OCI-LY3 (cell line): ENCODE measurements around the gene C19orf25.
"Not testable (repeated sequence)": the region's sequence is repeated elsewhere in the genome, so short reads cannot be mapped to it uniquely, and the experiment has no call there.

Source experiments
- H2AFZ ChIP-seq: fragments of 200-600, 300-600 bp; shearing (Covaris generic); 2 replicates; pipeline ENCODE4 v1.6.0; 2014; ENCODE audit warnings: antibody characterized with exemption, low read depth, low read length
- H3K27ac ChIP-seq: fragments of 200-600, 300-600 bp; sonication (generic); 2 replicates; pipeline ENCODE4 v1.5.1; 2014; ENCODE audit warnings: mild to moderate bottlenecking, low read length, moderate library complexity, mixed read lengths
- H3K27me3 ChIP-seq: fragments of 200-600, 300-600 bp; sonication (generic); 2 replicates; pipeline ENCODE4 v1.6.1; 2014; ENCODE audit warnings: low read depth, low read length, mixed read lengths
- H3K36me3 ChIP-seq: fragments of 200-600, 300-600 bp; sonication (generic); replicated peaks from 2 replicates; pipeline ENCODE3; 2014; ENCODE audit warnings: low read depth, low read length, mixed read lengths
- H3K4me1 ChIP-seq: fragments of 300-600, 200-600 bp; sonication (generic); 2 replicates; pipeline ENCODE4 v1.6.1; 2014; ENCODE audit warnings: low read length, mixed read lengths
- H3K4me2 ChIP-seq: fragments of 200-600, 300-600 bp; sonication (generic); 2 replicates; pipeline ENCODE4 v1.6.1; 2014; ENCODE audit warnings: low read length, mixed read lengths
- H3K4me3 ChIP-seq: fragments of 300-600, 200-600 bp; sonication (generic); 2 replicates; pipeline ENCODE4 v1.5.1; 2014; ENCODE audit warnings: antibody characterized with exemption, mild to moderate bottlenecking, low read length, moderate library complexity
- H3K79me2 ChIP-seq: fragments of 300-600, 200-600 bp; shearing (Covaris generic); 2 replicates; pipeline ENCODE4 v1.6.1; 2014; ENCODE audit warnings: mild to moderate bottlenecking, low read length, mixed read lengths
- H3K9ac ChIP-seq: fragments of 300-600, 200-600 bp; shearing (Covaris generic); 2 replicates; pipeline ENCODE4 v1.6.0; 2014; ENCODE audit warnings: mild to moderate bottlenecking, low read length, moderate library complexity
- H3K9me3 ChIP-seq: fragments of 200-600, 300-600 bp; shearing (Covaris generic); 2 replicates; pipeline ENCODE4 v1.6.1; 2014; ENCODE audit warnings: low read length, mixed read lengths; ENCODE audit not compliant: insufficient read depth
- H4K20me1 ChIP-seq: fragments of 200-600, 300-600 bp; sonication (generic); 2 replicates; pipeline ENCODE4 v1.6.1; 2016; ENCODE audit warnings: low read length, mixed read lengths; ENCODE audit not compliant: insufficient read depth
- CTCF ChIP-seq: fragments of 200-600, 300-600 bp; sonication (generic); IDR thresholded peaks from 2 replicates; pipeline ENCODE4 v1.5.1; 2014; ENCODE audit warnings: antibody characterized with exemption, low read length, low read depth
- EZH2phosphoT487 ChIP-seq: fragments of 200-600 bp; shearing (Covaris generic); IDR thresholded peaks from 2 replicates; pipeline ENCODE4 v1.6.1; 2018; ENCODE audit warnings: antibody characterized with exemption, mixed run types, low read depth

Gene C19orf25

DNA sequence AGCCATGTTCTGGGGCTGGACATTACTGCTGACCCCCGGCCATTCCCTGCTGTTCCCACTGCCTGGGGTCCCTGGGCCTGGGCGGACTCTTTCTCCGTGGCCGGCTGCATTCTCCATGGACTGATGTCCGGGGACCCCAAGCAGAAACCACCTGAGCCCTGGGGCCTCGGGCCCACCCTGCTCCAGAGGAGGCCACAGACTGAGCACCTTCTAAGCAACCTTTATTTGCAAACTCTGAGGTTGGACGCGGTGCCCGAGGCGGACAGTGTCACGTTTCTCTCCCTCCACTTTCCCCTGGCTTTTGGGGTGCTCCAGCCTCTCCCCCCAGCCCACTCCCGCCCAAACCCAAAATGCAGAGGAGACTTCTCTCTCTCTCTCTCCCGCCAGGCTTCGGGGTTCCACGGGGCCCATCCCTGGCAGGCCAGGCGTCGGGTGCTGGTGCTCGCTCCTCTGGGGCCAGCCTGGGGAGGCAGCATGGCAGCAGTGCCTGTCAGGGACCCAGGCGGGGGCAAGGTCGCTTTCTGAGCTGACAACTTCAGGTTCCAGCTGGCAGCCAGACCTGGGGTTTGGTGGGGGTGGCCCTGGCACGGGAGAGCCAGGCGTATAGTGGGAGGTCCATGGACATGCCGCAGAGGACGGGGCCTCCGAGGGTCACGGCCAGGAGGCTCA lies 2.3 kb upstream of the C19orf25 start:
- H3K27me3 ChIP-seq = no peaks in the 10 kb centered on the region
- H3K79me2 ChIP-seq = peaks cover 24% of the 10 kb centered on the region
- H3K9ac ChIP-seq = no peak overlapping the region
- no peak overlapping the region for H3K27ac ChIP-seq
- H2AFZ ChIP-seq = no peak overlapping the region
- H4K20me1 ChIP-seq = no peaks in the 10 kb centered on the region
- H3K4me3 ChIP-seq = no peak overlapping the region
- no peak overlapping the region for H3K4me2 ChIP-seq
- peaks cover 4% of the 10 kb centered on the region for H3K36me3 ChIP-seq
- peaks cover 6% of the 10 kb centered on the region; the same call in 1 of the 2 replicates for H3K4me1 ChIP-seq
- TF ChIP-seq EZH2phosphoT487 = no peak
- TF ChIP-seq CTCF = no peak
- H3K9me3 ChIP-seq = no peaks in the 10 kb centered on the region

- not testable (repeated sequence) for H3K4me3 ChIP-seq, H3K4me2 ChIP-seq, H3K9ac ChIP-seq, H2AFZ ChIP-seq, H3K4me1 ChIP-seq, H3K27me3 ChIP-seq, H3K27ac ChIP-seq, H3K9me3 ChIP-seq
- Histone ChIP-seq H3K36me3 (peaks cover 17% of the 10 kb centered on the region), H4K20me1 (peaks cover 27% of the 10 kb centered on the region), H3K79me2 (peaks cover 30% of the 10 kb centered on the region)
These were observed 2.0 kb downstream of the C19orf25 start for GRCh38 chr19:1477056-1477455.

DNA sequence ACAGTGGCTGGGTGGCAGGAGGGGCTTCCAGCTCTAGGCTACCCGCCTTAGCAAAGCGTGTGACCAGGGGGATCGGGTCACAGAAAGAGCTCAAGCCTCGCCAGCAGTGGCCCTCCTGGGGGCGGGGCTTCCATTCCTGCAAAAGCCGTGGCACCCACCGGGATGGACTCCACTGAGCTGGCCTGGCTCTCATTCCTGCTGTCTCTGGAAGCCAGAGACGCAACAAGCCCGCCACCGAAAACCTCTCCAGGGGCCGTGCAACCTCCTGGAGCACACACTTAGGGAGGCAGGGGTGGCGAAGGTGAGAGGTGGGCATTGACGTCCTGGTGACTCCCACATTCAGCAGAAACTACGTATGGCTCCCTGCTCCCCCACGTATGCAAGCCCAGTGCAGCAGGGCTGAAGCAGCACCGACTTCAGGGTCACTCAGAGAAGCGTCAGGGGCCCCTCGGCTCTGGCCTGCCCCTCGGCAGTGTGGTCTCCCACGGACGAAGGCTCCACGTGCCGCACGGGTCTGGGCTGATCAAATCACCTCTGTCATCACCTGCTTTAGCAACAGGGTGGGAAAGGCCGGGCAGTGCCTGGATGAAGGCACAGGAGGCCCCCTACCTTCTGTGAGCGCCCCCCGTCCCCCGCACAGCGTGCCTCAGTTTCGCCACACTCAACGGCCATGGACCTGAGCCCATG lies 3.1 kb downstream of the C19orf25 start:
- H3K4me2 ChIP-seq = no peak overlapping the region
- H3K9ac ChIP-seq = no peak overlapping the region
- no peak overlapping the region for H2AFZ ChIP-seq
- peaks cover 30% of the 10 kb centered on the region for H3K79me2 ChIP-seq
- H3K9me3 ChIP-seq = no peaks in the 10 kb centered on the region
- no peak overlapping the region for H3K4me3 ChIP-seq
- no peak overlapping the region for H3K27ac ChIP-seq
- H4K20me1 ChIP-seq = peaks cover 30% of the 10 kb centered on the region
- no peaks in the 10 kb centered on the region for H3K27me3 ChIP-seq
- TF ChIP-seq EZH2phosphoT487 (no peak), CTCF (no peak)
- peaks cover 17% of the 10 kb centered on the region for H3K36me3 ChIP-seq
- H3K4me1 ChIP-seq = peaks cover 6% of the 10 kb centered on the region; the same call in 1 of the 2 replicates

- no peak for TF ChIP-seq CTCF
- no peak for TF ChIP-seq EZH2phosphoT487
- no peak overlapping the region for H3K4me3 ChIP-seq
- H3K4me2 ChIP-seq = no peak overlapping the region
- H3K36me3 ChIP-seq = peaks cover 17% of the 10 kb centered on the region
- peaks cover 30% of the 10 kb centered on the region for H3K79me2 ChIP-seq
- peaks cover 30% of the 10 kb centered on the region for H4K20me1 ChIP-seq
- no peaks in the 10 kb centered on the region for H3K27me3 ChIP-seq
- H3K4me1 ChIP-seq = peaks cover 6% of the 10 kb centered on the region; the same call in 1 of the 2 replicates
- no peak overlapping the region for H2AFZ ChIP-seq
- no peak overlapping the region for H3K27ac ChIP-seq
- no peaks in the 10 kb centered on the region for H3K9me3 ChIP-seq
- no peak overlapping the region for H3K9ac ChIP-seq
These were observed 4.2 kb downstream of the C19orf25 start for GRCh38 chr19:1474765-1475351.
